Breast epithelium (tissue), 3 donors: ENCODE results near the gene ADM.

Experiments
- CTCF ChIP-seq, 3 donors: fragments of 450-650 bp; IDR thresholded peaks; one replicate each; pipeline ENCODE4 v1.5.1; 2016 to 2017; ENCODE audit warnings: antibody characterized with exemption in 3 of 3, mild to moderate bottlenecking in 3 of 3, moderate library complexity in 3 of 3
- POLR2AphosphoS5 ChIP-seq, 3 donors: sonication (generic); formaldehyde crosslinking; IDR thresholded peaks; one replicate each; pipeline ENCODE4 v1.6.1; 2017; ENCODE audit warnings: antibody characterized with exemption in 3 of 3

- TF ChIP-seq CTCF (IDR thresholded peaks at IDR 0.05), result no peak
- TF ChIP-seq POLR2AphosphoS5 (IDR thresholded peaks at IDR 0.05), result no peak
These were observed 33.4 kb downstream of the ADM start for GRCh38 chr11:10338287-10338686.
